NCI-H345 (cell line): Measurements from ENCODE around the gene MGLL.

Source experiments
- DNase-seq: peaks from one replicate; lab custom pipeline; 2025; lab: John Stamatoyannopoulos, UW

Gene MGLL

GRCh38 chr3:127722091-127722784, 100.1 kb downstream of the MGLL start:
- no peak for DNase-seq

GRCh38 chr3:127720985-127721935, 101.1 kb downstream of the MGLL start:
- no peak for DNase-seq

GRCh38 chr3:127720161-127720823, 102.0 kb downstream of the MGLL start:
- DNase-seq, result no peak

DNA sequence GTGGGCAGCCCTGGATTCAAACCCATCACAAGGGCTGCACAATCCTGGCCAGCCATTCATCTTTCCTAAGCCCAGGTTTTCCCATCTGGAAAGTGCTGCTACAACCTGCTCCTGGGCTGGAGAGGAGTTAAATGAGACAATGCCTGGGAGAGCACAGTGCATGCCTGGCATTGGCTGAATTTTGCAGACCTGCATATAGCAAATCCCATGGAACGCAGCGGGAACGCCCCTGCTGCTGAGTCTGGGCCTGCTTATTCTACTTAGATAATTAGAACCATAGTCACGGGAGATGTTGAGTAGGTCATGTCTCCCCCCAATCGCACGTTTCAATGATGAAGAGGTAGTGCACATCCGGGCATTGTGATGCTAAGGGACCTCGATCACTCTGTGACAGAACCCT, 102.9 kb downstream of the MGLL start:
- DNase-seq, result no peak

- no peak for DNase-seq
These were observed 103.4 kb downstream of the MGLL start for GRCh38 chr3:127718916-127719290.

DNA sequence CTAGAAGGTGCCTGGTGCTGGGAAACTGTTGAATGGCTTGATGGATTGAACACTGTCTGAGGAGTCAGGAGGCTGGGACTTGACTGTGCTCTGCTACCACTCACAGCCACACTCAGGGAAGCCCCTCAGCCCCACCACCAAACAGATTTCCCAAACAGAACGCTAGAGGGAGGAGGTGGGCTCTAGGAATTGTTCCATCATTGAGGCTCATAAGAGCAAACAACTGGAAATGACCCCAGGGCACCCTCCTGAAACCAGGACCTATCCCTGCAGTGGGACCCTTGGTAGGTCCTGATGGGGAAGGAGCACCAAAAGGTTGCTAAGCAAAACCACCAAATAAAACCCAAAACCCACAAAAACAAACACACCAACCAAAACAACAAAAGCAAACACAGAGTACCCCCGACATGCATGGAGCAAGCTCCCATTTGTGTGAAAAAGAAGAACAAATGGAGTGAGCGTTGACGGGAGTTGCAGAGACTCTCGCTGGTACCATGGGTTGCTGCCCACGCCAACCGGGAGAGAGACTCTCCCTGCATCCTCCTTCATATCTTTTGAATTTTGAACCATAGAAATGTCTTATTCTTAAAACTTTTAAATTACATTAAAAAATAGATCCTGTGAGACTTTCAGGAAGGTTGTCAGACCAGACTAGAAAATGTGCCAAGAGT, 103.9 kb downstream of the MGLL start:
- no peak for DNase-seq

GRCh38 chr3:127717357-127718244, 104.7 kb downstream of the MGLL start:
- no peak for DNase-seq

GRCh38 chr3:127716384-127716783, 105.9 kb downstream of the MGLL start:
- no peak for DNase-seq

- no peak for DNase-seq
These were observed 106.8 kb downstream of the MGLL start for GRCh38 chr3:127715532-127715931.

DNA sequence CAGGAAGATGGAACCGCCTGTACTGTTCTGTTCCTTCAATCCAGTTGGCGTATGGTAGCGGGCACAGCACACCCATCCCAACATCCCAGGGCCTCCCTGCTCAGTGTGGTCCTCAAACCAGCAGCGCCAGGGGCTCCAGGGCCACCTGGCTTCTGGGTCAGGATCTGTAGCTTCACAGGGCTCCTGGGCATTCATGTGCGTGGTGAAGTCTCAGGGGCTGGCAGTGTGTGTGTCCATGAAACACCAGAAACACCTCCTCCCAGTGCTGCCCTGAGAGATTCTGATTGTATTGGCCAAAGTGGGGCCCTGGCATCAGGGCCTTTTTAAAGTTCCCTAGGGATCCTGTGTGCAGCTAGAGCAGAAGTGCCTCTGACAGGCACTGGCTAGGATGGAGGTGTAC, 107.4 kb downstream of the MGLL start:
- no peak for DNase-seq

DNA sequence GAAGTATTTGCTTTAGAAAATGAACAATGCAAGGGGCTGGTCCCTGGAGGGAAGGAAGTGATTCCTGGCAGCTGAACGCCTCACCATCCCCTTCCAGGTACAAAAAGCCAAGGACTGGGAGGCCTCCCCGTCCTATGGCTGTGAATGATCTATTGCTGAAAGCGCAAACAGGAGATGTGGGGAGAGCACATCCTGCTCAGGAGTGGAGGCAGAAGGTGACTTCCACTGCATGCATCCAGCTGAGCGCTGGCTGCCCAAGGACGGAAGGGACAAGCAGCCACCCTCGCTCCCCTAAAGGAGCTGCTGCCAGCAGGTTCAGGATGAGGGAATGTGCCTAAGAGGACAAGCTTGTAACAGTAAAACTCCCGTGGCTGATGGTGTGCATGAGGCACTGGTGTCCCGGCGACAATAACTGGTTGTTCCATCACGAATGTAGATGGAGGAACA, 108.2 kb downstream of the MGLL start:
- peak; percentile 40 for DNase-seq

GRCh38 chr3:127712881-127713771, 109.2 kb downstream of the MGLL start:
- peak; percentile 17 for DNase-seq

- DNase-seq, result no peak
These were observed 109.9 kb downstream of the MGLL start for GRCh38 chr3:127712461-127712860.

- DNase-seq, result no peak
These were observed 110.4 kb downstream of the MGLL start for GRCh38 chr3:127711896-127712295.

GRCh38 chr3:127711021-127711695, 111.2 kb downstream of the MGLL start:
- no peak for DNase-seq

GRCh38 chr3:127710155-127710941, 112.0 kb downstream of the MGLL start:
- DNase-seq, result no peak

DNA sequence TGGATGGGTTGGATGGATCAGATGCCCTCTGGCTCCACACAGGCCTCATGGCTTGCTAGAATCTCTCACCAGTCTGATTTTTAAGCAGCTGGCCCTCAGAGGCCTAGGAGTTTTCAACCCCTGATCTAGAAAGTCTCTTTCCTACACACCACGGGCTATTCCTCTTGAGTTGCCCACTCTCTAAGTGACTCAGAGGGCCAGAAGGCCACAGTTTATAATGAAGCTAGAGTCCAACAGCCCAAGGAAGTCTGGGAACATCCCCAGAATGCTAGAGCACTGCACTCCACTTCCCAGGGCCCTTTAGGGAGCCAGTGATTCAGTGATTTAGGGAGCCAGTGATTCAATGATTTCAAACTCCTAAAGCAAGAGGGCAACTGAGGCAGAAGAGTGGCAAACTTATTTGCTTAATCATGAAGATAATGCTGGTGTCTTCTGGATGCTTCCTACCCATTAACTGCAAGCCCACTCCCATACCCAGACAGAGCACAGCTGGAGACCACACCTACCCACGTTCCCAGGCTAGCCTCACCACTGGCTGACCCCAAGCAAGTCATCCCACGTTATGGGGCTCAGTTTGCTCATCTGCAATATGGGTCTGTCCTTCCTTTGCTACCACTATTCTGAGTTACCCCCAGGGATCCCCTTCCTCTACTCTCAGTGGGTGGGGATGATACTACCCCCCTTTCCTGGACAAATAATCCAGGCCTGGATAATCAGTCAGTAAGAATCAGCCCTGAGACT, 112.8 kb downstream of the MGLL start:
- DNase-seq, result no peak

DNA sequence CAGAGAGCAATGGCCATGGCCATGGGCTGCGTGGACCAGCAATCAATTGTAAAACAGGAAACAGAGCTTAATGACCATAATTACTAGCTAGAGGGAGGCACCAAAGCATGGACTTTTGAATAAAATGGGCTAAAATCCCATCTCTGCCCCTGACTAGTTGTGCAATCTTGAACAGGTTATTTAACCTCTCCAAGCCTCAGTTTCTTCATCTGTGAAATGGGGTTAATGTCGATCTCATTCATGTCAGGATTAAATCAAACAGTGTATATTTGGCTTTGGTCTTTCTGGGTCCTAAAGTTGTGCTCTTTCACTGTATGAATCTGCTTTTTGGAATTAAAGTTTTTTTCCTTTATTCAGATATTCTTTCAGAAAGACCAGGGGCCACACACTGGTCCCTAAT, 113.5 kb downstream of the MGLL start:
- no peak for DNase-seq
